Cardiac muscle cell (in vitro differentiated cells and primary cell): ENCODE data around the gene UEVLD. TPM values are rescaled to one million over a fixed set of nuclear protein-coding genes. Genes with fewer than 3 reads are reported as not detected.
A peak's percentile ranks its signal among the peaks of the same experiment; 100 is the strongest.

ENCODE experiments used
- DNase-seq, 2 donors: peaks; one replicate each; pipeline versions ENCODE4 v3.0.0 to v3.0.0-alpha.2; 2010 to 2017; ENCODE audit warnings: low read depth in 1 of 2, low spot score in 1 of 2
- H3K27ac ChIP-seq: fragments of 200-600 bp; sonication (generic); 2 replicates; pipeline ENCODE4 v1.5.1; 2016
- H3K27me3 ChIP-seq: fragments of 200-600 bp; sonication (generic); 2 replicates; pipeline ENCODE4 v1.6.0; 2016; ENCODE audit warnings: control low read depth
- H3K36me3 ChIP-seq: fragments of 200-600 bp; sonication (generic); 2 replicates; pipeline ENCODE4 v1.5.1; 2016; ENCODE audit warnings: control low read depth
- H3K4me1 ChIP-seq: fragments of 200-600 bp; sonication (generic); 2 replicates; pipeline ENCODE4 v1.8.1; 2017; ENCODE audit warnings: low read depth, mild to moderate bottlenecking, mixed run types
- H3K4me3 ChIP-seq: fragments of 200-600 bp; sonication (generic); 2 replicates; pipeline ENCODE4 v1.5.1; 2016; ENCODE audit warnings: mild to moderate bottlenecking
- H3K9me3 ChIP-seq: fragments of 200-600 bp; sonication (generic); 2 replicates; pipeline ENCODE4 v1.5.1; 2017; ENCODE audit warnings: low read depth, mild to moderate bottlenecking, control low read depth
- polyA plus RNA-seq: library from polyadenylated mRNA; unstranded; fragments of >200 nt; fragmentation: Nextera tagmentation; extraction: Ambion mirVana; gene quantifications from 2 replicates; pipeline ENCODE4 v1.2.1, GENCODE V29; 2016
- total RNA-seq: library from RNA; depleted of rRNA; stranded (reverse); fragments of >200 nt; gene quantifications from 2 replicates; pipeline ENCODE4 v1.2.3, GENCODE V29; 2016
- TF ChIP-seq, protein P1 (sequence below): IDR thresholded peaks from 2 replicates; pipeline ENCODE4 v1.5.1; 2012; ENCODE audit warnings: low read depth, mild to moderate bottlenecking, low read length

Gene UEVLD
- total and polyA plus RNA-seq, 2 experiments from 2014 or later = 6.3 to 18.6 TPM

DNA sequence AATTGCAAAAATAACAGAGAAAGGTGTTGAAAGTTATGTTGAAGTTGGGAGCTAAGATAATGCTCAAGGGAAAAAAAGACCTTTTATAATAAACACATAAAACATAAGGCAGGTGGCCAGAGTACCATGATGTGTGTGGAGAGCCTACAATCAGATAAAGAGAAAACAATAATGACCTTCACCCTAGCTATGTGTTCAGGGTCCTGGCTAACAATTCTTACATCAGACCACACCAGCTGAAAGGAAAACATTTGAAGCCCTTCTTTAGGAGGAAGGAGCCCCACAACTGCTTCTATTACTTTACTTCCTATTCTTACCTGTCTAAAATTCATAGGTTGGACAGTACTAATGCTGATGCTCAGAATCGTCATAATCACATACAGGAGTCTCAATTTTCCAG is 64.3 kb downstream of the UEVLD start:
- H3K4me3 ChIP-seq = no peak overlapping the region
- no peaks in the 10 kb centered on the region for H3K27me3 ChIP-seq
- no peaks in the 10 kb centered on the region for H3K9me3 ChIP-seq
- TF ChIP-seq, protein P1, sequence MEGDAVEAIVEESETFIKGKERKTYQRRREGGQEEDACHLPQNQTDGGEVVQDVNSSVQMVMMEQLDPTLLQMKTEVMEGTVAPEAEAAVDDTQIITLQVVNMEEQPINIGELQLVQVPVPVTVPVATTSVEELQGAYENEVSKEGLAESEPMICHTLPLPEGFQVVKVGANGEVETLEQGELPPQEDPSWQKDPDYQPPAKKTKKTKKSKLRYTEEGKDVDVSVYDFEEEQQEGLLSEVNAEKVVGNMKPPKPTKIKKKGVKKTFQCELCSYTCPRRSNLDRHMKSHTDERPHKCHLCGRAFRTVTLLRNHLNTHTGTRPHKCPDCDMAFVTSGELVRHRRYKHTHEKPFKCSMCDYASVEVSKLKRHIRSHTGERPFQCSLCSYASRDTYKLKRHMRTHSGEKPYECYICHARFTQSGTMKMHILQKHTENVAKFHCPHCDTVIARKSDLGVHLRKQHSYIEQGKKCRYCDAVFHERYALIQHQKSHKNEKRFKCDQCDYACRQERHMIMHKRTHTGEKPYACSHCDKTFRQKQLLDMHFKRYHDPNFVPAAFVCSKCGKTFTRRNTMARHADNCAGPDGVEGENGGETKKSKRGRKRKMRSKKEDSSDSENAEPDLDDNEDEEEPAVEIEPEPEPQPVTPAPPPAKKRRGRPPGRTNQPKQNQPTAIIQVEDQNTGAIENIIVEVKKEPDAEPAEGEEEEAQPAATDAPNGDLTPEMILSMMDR = no peak
- no peak overlapping the region for H3K27ac ChIP-seq
- no peak for DNase-seq
- H3K4me1 ChIP-seq = peaks cover 13% of the 10 kb centered on the region
- H3K36me3 ChIP-seq = no peaks in the 10 kb centered on the region

DNA sequence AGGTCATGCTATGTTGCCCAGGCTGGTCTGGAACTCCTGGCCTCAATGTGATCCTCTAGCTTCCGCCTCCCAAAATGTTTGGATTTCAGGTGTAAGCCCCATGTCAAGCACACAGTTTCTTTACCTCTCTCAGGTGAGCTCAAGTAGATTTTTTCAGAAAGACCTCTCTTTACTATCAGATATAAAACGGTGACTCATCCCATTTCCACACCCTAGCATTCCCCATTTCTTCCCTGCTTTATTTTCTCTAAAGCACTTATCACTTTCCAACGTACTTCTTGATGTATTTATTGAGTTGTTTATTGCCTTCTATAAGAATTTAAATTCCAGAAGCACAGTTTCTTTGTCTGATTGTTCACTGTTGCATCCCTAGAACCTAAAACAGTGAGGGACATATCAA is 65.5 kb downstream of the UEVLD start:
- Histone ChIP-seq H3K27ac (no peak overlapping the region), H3K36me3 (no peaks in the 10 kb centered on the region), H3K4me1 (peaks cover 13% of the 10 kb centered on the region), H3K9me3 (no peaks in the 10 kb centered on the region), H3K27me3 (no peaks in the 10 kb centered on the region), H3K4me3 (no peak overlapping the region)
- DNase-seq = no peak
- TF ChIP-seq, protein P1 = no peak

DNA sequence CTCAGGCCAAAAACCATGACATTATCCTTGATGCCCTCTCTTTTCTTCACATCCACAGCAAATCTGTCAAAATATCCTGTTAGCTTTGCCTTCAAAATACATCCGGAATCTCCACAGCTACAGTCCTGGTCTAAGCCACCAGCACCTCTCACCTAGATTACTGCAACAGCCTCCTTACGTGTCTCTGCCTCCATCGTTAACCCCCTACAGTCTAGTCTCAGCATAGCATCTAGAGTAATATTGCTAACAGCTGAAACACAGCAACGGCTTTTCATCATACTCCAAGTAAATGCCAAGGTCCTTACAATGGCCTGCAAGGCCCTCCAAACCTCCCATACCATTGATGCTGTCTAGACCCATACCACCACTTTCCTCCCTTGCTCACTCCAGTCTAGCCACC is 66.1 kb downstream of the UEVLD start:
- H3K4me1 ChIP-seq = peaks cover 6% of the 10 kb centered on the region
- peak in 1 of 2 donors; percentile 15 for DNase-seq
- no peaks in the 10 kb centered on the region for H3K27me3 ChIP-seq
- H3K4me3 ChIP-seq = no peak overlapping the region
- TF ChIP-seq, protein P1 = peak; percentile 23
- no peak overlapping the region for H3K27ac ChIP-seq
- H3K9me3 ChIP-seq = no peaks in the 10 kb centered on the region
- H3K36me3 ChIP-seq = no peaks in the 10 kb centered on the region

DNA sequence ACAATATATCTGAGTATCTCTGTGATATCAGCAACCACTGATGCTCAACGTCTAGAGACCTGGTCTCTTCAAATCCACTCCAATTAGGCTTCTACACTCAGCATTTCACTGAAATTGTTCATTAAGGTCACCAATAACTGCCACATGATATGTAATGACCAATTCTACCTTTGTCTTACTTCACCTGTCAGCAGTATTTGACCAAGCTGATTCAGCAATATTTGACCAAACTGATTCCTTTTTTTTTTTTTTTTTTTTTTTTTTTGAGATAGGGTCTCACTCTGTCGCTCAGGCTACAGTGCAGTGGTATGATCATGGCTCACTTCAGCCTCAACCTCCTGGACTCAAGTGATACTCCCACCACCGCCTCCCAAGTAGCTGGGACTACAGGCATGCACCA is 67.4 kb downstream of the UEVLD start:
- Histone ChIP-seq H3K9me3 (no peaks in the 10 kb centered on the region), H3K4me1 (peaks cover 5% of the 10 kb centered on the region), H3K4me3 (no peak overlapping the region), H3K27ac (no peak overlapping the region), H3K36me3 (no peaks in the 10 kb centered on the region), H3K27me3 (no peaks in the 10 kb centered on the region)
- TF ChIP-seq, protein P1 = no peak
- DNase-seq = no peak

DNA sequence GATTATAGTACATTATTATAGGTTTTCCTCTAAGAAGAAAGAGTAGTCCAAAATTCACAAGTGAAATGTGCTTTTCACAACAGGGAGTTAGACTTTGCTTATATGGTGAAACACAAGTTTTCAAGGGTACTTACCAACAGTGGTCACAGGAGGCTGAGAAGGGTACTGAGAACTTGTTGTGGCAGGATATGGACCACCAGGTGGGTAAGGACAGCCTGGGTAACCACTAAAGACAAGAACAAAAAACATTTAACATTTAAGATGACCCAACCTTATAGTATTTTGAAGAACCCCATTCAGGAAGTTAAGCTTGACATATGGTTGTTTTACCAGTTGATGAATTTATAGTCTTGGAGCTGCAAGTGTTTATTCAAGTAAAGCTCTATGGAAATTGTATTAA is 86.2 kb downstream of the UEVLD start:
- Histone ChIP-seq H3K36me3 (peaks cover 63% of the 10 kb centered on the region), H3K27me3 (no peaks in the 10 kb centered on the region), H3K4me1 (no peaks in the 10 kb centered on the region), H3K9me3 (no peaks in the 10 kb centered on the region), H3K4me3 (no peak overlapping the region), H3K27ac (no peak overlapping the region)
- DNase-seq = no peak
- TF ChIP-seq, protein P1 = no peak

DNA sequence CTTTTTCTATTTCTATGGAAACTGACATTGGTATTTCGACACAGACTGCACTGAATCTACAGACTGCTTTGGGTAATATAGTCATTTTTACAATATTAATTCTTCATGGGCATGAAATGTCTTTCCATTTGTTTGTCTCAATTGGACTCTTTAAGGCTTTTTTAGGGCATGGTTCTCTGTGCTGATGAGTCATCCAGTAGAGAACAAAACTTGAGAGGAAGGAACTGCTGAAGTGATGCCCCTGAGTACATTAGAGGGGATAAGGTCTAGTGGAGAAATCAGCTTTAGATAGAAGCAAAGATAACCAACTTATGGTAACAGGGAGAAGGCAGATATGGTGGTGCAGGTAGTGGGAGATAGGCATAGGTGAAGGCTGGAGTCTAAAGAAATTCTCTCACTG is 86.9 kb downstream of the UEVLD start:
- Histone ChIP-seq H3K27me3 (no peaks in the 10 kb centered on the region), H3K9me3 (no peaks in the 10 kb centered on the region), H3K4me3 (no peak overlapping the region), H3K4me1 (no peaks in the 10 kb centered on the region), H3K36me3 (peaks cover 58% of the 10 kb centered on the region), H3K27ac (no peak overlapping the region)
- DNase-seq = no peak
- TF ChIP-seq, protein P1 = no peak
